ENCODE data around the gene MAN2B2.

MAN2B2 gene

GRCh38 chr4:6632125-6632524 is 57.1 kb downstream of the MAN2B2 start:
- ATAC-seq: no peak
- no peak for TF ChIP-seq ARNTL (CRISPR knock-in tag; IDR thresholded peaks at IDR 0.05; ENCODE audit: borderline replicate concordance, low read depth)
- no peak for TF ChIP-seq TCF4 (CRISPR knock-in tag; IDR thresholded peaks at IDR 0.05; ENCODE audit: borderline replicate concordance)
- TF ChIP-seq BACH2 (CRISPR knock-in tag; IDR thresholded peaks at IDR 0.05; ENCODE audit: borderline replicate concordance): no peak
- no peak for TF ChIP-seq PATZ1 (CRISPR knock-in tag; IDR thresholded peaks at IDR 0.05; ENCODE audit: borderline replicate concordance)
- TF ChIP-seq ZFP3 (CRISPR knock-in tag; IDR thresholded peaks at IDR 0.05): no peak
- TF ChIP-seq CREB5 (CRISPR knock-in tag; IDR thresholded peaks at IDR 0.05; ENCODE audit: low read depth): no peak
- TF ChIP-seq ISL1 (CRISPR knock-in tag; IDR thresholded peaks at IDR 0.05): no peak
- no peak for TF ChIP-seq CSDC2 (CRISPR knock-in tag; IDR thresholded peaks at IDR 0.05)
- no peak for TF ChIP-seq ZNF565 (CRISPR knock-in tag; conservative IDR thresholded peaks at IDR 0.05; ENCODE audit: low read depth)
- TF ChIP-seq ZC3H10 (CRISPR knock-in tag; IDR thresholded peaks at IDR 0.05): no peak
- no peak for TF ChIP-seq ZNF70 (CRISPR knock-in tag; IDR thresholded peaks at IDR 0.05)
- TF ChIP-seq ZFP30 (CRISPR knock-in tag; IDR thresholded peaks at IDR 0.05): no peak

- TF ChIP-seq PPARA (CRISPR knock-in tag; IDR thresholded peaks at IDR 0.05; ENCODE audit: borderline replicate concordance) (no peak), ISL1 (CRISPR knock-in tag; IDR thresholded peaks at IDR 0.05) (no peak), GLIS3 (CRISPR knock-in tag; IDR thresholded peaks at IDR 0.05) (no peak), OSR1 (CRISPR knock-in tag; IDR thresholded peaks at IDR 0.05) (no peak), POU6F1 (CRISPR knock-in tag; IDR thresholded peaks at IDR 0.05; ENCODE audit: borderline replicate concordance, low read depth) (no peak), PATZ1 (CRISPR knock-in tag; IDR thresholded peaks at IDR 0.05; ENCODE audit: borderline replicate concordance) (no peak)
- no peak for ATAC-seq
Observed at GRCh38 chr4:6633091-6633906, 58.3 kb downstream of the MAN2B2 start.

- ATAC-seq: no peak
- TF ChIP-seq CSRNP3 (CRISPR knock-in tag; IDR thresholded peaks at IDR 0.05) (no peak), ZFP3 (CRISPR knock-in tag; IDR thresholded peaks at IDR 0.05) (no peak), SNAI2 (CRISPR knock-in tag; IDR thresholded peaks at IDR 0.05) (no peak), GLIS3 (CRISPR knock-in tag; IDR thresholded peaks at IDR 0.05) (no peak), ZC3H10 (CRISPR knock-in tag; IDR thresholded peaks at IDR 0.05) (no peak), CREB5 (CRISPR knock-in tag; IDR thresholded peaks at IDR 0.05; ENCODE audit: low read depth) (no peak), TCF4 (CRISPR knock-in tag; IDR thresholded peaks at IDR 0.05; ENCODE audit: borderline replicate concordance) (no peak), RARB (CRISPR knock-in tag; IDR thresholded peaks at IDR 0.05) (no peak), ZNF565 (CRISPR knock-in tag; conservative IDR thresholded peaks at IDR 0.05; ENCODE audit: low read depth) (no peak), ISL1 (CRISPR knock-in tag; IDR thresholded peaks at IDR 0.05) (no peak), PPARA (CRISPR knock-in tag; IDR thresholded peaks at IDR 0.05; ENCODE audit: borderline replicate concordance) (no peak), ARNTL (CRISPR knock-in tag; IDR thresholded peaks at IDR 0.05; ENCODE audit: borderline replicate concordance, low read depth) (no peak), ZNF70 (CRISPR knock-in tag; IDR thresholded peaks at IDR 0.05) (no peak), POU6F1 (CRISPR knock-in tag; IDR thresholded peaks at IDR 0.05; ENCODE audit: borderline replicate concordance, low read depth) (no peak), PATZ1 (CRISPR knock-in tag; IDR thresholded peaks at IDR 0.05; ENCODE audit: borderline replicate concordance) (no peak), OSR1 (CRISPR knock-in tag; IDR thresholded peaks at IDR 0.05) (no peak)
Observed at GRCh38 chr4:6634746-6635145, 59.8 kb downstream of the MAN2B2 start.

All from SK-N-SH treated with all-trans-retinoic acid at 6 μM for 48 hours (cell line).